Heart left ventricle (tissue), 16 donors: ENCODE results near the gene C3orf62. TPM values are rescaled to one million over a fixed set of nuclear protein-coding genes. Genes with fewer than 3 reads are reported as not detected.
A peak's percentile ranks its signal among the peaks of the same experiment; 100 is the strongest.

Experiments
- ATAC-seq, 4 donors: fragments of 200-7000 bp; cut with Tn5 transposase; one replicate each; pipeline ENCODE4 v1.9.1; 2020 to 2022; ENCODE audit warnings: moderate library complexity in 4 of 4, mild to moderate bottlenecking in 3 of 4, moderate number of reproducible peaks in 1 of 4
- DNase-seq, 5 donors: peaks; one replicate each; pipeline ENCODE4 v3.0.0-alpha.2; 2020
- H3K27ac ChIP-seq, 12 donors: fragments of 200-600 bp; sonication (generic) in 4 of 12; one replicate each; pipeline versions ENCODE4 v1.5.0 to v1.8.0; 2016 to 2022; ENCODE audit warnings: mild to moderate bottlenecking in 2 of 12
- H3K27me3 ChIP-seq, 9 donors: fragments of 200-600 bp; sonication (generic) in 2 of 9; one replicate each; pipeline versions ENCODE4 v1.5.1 to v1.8.0; 2016 to 2022; ENCODE audit warnings: mild to moderate bottlenecking in 3 of 9
- H3K36me3 ChIP-seq, 9 donors: fragments of 200-600 bp; sonication (generic) in 2 of 9; one replicate each; pipeline versions ENCODE4 v1.5.0 to v1.8.0; 2018 to 2022; ENCODE audit warnings: mild to moderate bottlenecking in 2 of 9
- H3K4me1 ChIP-seq, 12 donors: fragments of 200-600 bp; sonication (generic) in 4 of 12; one replicate each; pipeline versions ENCODE4 v1.5.0 to v1.8.0; 2016 to 2022; ENCODE audit warnings: mild to moderate bottlenecking in 3 of 12
- H3K4me3 ChIP-seq, 12 donors: fragments of 200-600 bp; sonication (generic) in 4 of 12; one replicate each; pipeline versions ENCODE4 v1.5.0 to v1.8.0; 2017 to 2022; ENCODE audit warnings: mild to moderate bottlenecking in 9 of 12, moderate library complexity in 4 of 12
- H3K9me3 ChIP-seq, 12 donors: fragments of 200-600 bp; sonication (generic) in 4 of 12; one replicate each; pipeline versions ENCODE4 v1.5.0 to v1.8.0; 2016 to 2022; ENCODE audit warnings: mild to moderate bottlenecking in 1 of 12
- POLR2A ChIP-seq, 2 donors: fragments of 450-650 bp; IDR thresholded peaks; one replicate each; pipeline ENCODE4 v1.6.1; 2017; ENCODE audit warnings: antibody characterized with exemption in 2 of 2, mild to moderate bottlenecking in 2 of 2, moderate library complexity in 2 of 2
- WGBS, 4 donors: extraction: QIAGEN DNeasy Blood & Tissue Kit in 2 of 4; methylation state at CpG; one replicate each; pipeline versions ENCODE4 v1.1.5 to v1.1.7; 2013 to 2018; 5-methylcytosine and 5-hydroxymethylcytosine counted together
- intact Hi-C, 10 donors: fragments of 100-400 bp; cut with DNase I; formaldehyde crosslinking; loops; one replicate each; pipeline versions ENCODE4 v1.11.1 to v1.14.2; 2022
- polyA plus RNA-seq, 2 donors: library from polyadenylated mRNA; stranded (reverse); fragments of 200-250 nt; gene quantifications; one replicate each; pipeline ENCODE4 v1.2.3, GENCODE V29; 2013
- total RNA-seq, 9 donors: library from RNA; depleted of rRNA in 2 of 9; stranded (reverse); fragments of >200 nt in 2 of 9; fragmentation: NEBNext Ultra II Directional in 3 of 9; extraction: Animal tissue kit (Norgen Biotek cat#: 25700) in 3 of 9; gene quantifications; one replicate each; pipeline versions ENCODE4 v1.1.0 to v1.2.4, GENCODE V29; 2016 to 2023
- TF ChIP-seq, protein P1 (sequence below), 12 donors: fragments of 200-600 bp; sonication (generic) in 4 of 12; IDR thresholded peaks; one replicate each; pipeline versions ENCODE4 v1.5.0 to v1.8.0; 2018 to 2022; ENCODE audit warnings: antibody characterized with exemption in 12 of 12, mild to moderate bottlenecking in 5 of 12
- donor health status: ischemic (EF 13 %, LVEDD 7.1; RV severe dilation, severe dysfunction).
- donor health status: healthy with polysubstance abuse.
- donor health status: DM: no; HTN: yes; CAD: no.
- donor health status: DM: no; HTN: no; CAD: no.
- donor health status: ischemic (EF 25% LVEDD 6.9; RV normal size, moderate dysfunction).
- donor health status: ischemic (EF 25% LVEDD 5.7; RV mildly dilated, moderate dysfunction).
- donor health status: healthy.
- donor health status: DM: yes; HTN: yes; CAD: no.
- donor health status: ischemic (EF 35%, LVEDD 5.7; RV mildly dilated, moderate dysfunction).
- donor health status: nonischemic (EF 11% LVEDD 7.7; RV severe dilation, severe dysfunction).
- donor health status: DM: yes; HTN: yes; CAD: no.
- donor health status: PGD.
- donor health status: ischemic (EF 29% LVEDD 5.4; RV normal size, mild dysfunction).
- donor health status: nonischemic (EF 23%, LVEDD 6.1; RV moderate dilation, normal function).

The C3orf62 gene
- total and polyA plus RNA-seq, 11 donors, result 1.3 to 5.6 (median 2.9) TPM

DNA sequence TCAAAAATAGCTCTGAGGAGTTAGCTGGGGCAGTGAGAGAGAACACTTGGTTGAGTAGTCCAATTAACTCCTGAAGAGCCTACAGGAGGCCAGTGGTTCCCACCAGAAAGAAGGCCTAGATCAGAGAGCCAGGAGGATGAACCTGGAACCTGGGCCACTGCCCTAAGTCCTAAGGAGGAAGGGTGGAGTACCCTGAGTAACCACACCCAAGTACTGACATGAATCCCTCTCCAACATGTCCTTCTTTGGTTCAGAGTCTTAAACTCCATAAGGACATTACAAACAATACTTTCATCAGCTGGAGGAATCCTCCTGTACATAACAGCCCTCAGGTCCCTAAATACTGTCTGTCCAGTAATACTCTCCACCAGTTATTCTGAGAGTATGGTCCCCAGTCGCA is 25.6 kb upstream of the C3orf62 start:
- no peak for ATAC-seq
- TF ChIP-seq, protein P1, sequence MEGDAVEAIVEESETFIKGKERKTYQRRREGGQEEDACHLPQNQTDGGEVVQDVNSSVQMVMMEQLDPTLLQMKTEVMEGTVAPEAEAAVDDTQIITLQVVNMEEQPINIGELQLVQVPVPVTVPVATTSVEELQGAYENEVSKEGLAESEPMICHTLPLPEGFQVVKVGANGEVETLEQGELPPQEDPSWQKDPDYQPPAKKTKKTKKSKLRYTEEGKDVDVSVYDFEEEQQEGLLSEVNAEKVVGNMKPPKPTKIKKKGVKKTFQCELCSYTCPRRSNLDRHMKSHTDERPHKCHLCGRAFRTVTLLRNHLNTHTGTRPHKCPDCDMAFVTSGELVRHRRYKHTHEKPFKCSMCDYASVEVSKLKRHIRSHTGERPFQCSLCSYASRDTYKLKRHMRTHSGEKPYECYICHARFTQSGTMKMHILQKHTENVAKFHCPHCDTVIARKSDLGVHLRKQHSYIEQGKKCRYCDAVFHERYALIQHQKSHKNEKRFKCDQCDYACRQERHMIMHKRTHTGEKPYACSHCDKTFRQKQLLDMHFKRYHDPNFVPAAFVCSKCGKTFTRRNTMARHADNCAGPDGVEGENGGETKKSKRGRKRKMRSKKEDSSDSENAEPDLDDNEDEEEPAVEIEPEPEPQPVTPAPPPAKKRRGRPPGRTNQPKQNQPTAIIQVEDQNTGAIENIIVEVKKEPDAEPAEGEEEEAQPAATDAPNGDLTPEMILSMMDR (IDR thresholded peaks at IDR 0.05), result no peak
- no peak for TF ChIP-seq POLR2A (IDR thresholded peaks at IDR 0.05)
- Histone ChIP-seq H3K36me3 (peaks cover 7 to 100% (median 97%) of the 10 kb centered on the region in 9 donors), H3K27me3 (no peaks in the 10 kb centered on the region), H3K9me3 (no peaks in the 10 kb centered on the region), H3K4me3 (no peak overlapping the region), H3K27ac (no peak overlapping the region), H3K4me1 (peaks cover 0 to 9% (median 2%) of the 10 kb centered on the region in 12 donors)
- WGBS, 4 donors, result 90 to 95% (median 92%) methylated on average over 1 of the region's 1 CpG
- DNase-seq, result no peak
- intact Hi-C loops, result loop anchor here in 1 of 10 donors (5.0 kb wide), 1 partner anchor 35 kb away; no protein-coding TSS in a partner anchor

DNA sequence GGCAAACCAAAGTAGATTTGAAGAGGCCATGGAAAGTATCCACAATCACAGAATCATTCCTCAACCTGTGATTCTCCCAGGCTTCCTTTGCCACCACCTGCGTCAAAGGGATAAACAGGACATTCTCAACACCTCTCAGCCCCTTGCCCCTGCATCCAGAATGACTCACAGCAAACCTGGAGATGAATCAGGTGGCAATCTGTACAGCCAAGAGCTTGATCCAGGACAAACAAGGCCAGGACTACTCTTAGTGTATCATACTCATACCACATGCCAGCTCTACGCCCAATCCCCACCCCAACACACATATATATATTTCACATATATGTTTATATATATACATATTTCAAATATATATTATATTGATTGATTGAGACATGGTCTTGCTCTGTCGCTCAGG is 23.6 kb upstream of the C3orf62 start:
- Histone ChIP-seq H3K27ac (no peak overlapping the region), H3K9me3 (no peaks in the 10 kb centered on the region), H3K4me1 (peaks cover 7 to 26% (median 18%) of the 10 kb centered on the region in 12 donors), H3K36me3 (peaks cover 7 to 100% (median 90%) of the 10 kb centered on the region in 9 donors), H3K27me3 (no peaks in the 10 kb centered on the region), H3K4me3 (no peak overlapping the region)
- 94 to 97% (median 96%) methylated on average over 3 of the region's 3 CpGs for WGBS, 4 donors
- no peak for ATAC-seq
- TF ChIP-seq POLR2A (IDR thresholded peaks at IDR 0.05), result no peak
- TF ChIP-seq, protein P1 (IDR thresholded peaks at IDR 0.05), result no peak
- DNase-seq, result no peak
- intact Hi-C loops, result loop anchor here in 1 of 10 donors (5.0 kb wide), 1 partner anchor 37 kb away; no protein-coding TSS in a partner anchor

DNA sequence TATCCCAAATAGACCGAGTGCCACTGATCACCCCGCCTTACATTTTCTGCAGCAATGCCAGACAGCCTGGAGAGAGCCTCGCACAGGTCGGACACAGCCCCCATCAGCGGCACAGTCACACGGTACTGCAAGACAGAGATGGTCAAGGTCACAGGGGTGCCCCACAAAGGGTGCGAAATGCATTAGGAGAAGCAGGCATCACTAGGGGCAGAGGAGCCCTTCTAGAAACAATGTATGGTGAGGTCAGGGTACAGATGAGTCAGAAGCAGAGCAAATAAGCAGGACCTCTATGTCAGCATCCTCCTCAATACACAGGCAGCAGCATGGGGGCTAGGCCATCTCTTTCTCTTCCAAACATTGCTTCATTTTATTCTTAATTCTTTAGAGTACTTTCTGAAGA is 21.5 kb upstream of the C3orf62 start:
- no peak for TF ChIP-seq POLR2A (IDR thresholded peaks at IDR 0.05)
- TF ChIP-seq, protein P1 (IDR thresholded peaks at IDR 0.05), result no peak
- H3K4me3 ChIP-seq, result no peak overlapping the region
- peaks cover 7 to 26% (median 19%) of the 10 kb centered on the region in 12 donors for H3K4me1 ChIP-seq
- H3K9me3 ChIP-seq, result no peaks in the 10 kb centered on the region
- DNase-seq, result no peak
- H3K36me3 ChIP-seq, result peaks cover 7 to 100% (median 90%) of the 10 kb centered on the region in 9 donors
- 84 to 92% (median 88%) methylated on average over 7 of the region's 7 CpGs for WGBS, 4 donors
- H3K27me3 ChIP-seq, result no peaks in the 10 kb centered on the region
- intact Hi-C loops, result loop anchor here in 8 of 10 donors (5.0 kb wide), 2 partner anchors 126 to 149 kb away; partner anchors contain the start of gene KLHDC8B (in 5 of the 8)
- H3K27ac ChIP-seq, result peak overlapping the region in 3 of 12 donors; percentile 82 to 87 (median 84)
- ATAC-seq, result no peak

DNA sequence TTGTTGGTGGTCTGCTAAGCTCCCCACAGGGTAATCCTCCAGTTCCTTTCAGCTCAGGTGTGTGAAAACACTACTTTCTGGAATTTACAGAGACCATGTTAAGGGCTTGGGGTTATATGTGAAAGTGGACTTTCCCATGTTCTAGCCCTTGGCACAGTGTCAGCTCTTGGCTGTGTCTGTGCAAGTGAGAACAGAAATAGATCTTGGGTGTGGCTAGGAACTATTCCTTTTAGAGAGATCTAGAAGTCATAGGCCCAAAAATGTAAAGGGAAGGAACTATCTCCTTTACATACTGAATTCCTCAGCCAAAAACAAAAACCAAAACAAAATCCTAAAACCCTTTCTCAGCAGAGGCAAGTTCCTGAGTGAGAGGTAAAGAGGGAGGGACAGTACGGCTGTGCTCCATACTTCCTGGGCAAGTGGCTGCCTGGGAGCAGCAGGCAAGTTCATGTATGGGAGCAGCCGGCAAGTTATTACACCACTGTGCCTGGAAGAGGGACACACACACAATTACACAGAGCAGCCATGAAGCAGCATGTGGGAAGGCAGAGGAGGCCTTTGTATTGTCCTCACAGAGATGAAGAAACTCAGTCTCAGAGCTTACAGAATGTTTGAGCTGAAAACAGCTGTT is 19.9 kb upstream of the C3orf62 start:
- intact Hi-C loops, result loop anchor here in 8 of 10 donors (5.0 kb wide), 2 partner anchors 125 to 150 kb away; partner anchors contain the start of gene KLHDC8B (in 5 of the 8)

More for the DNA sequence above, 19.9 kb upstream of the C3orf62 start:
- ATAC-seq (peak; percentile 77 to 89 (median 87)), DNase-seq (peak in 4 of 5 donors; percentile 78 to 85 (median 78))
- Histone ChIP-seq H3K27me3 (no peaks in the 10 kb centered on the region), H3K4me1 (peaks cover 7 to 24% (median 19%) of the 10 kb centered on the region in 12 donors), H3K4me3 (no peak overlapping the region), H3K9me3 (no peaks in the 10 kb centered on the region), H3K36me3 (peaks cover 7 to 100% (median 90%) of the 10 kb centered on the region in 9 donors), H3K27ac (peak overlapping the region; percentile 65 to 87 (median 81))
- WGBS, 4 donors, result 8 to 31% (median 20%) methylated on average over 2 of the region's 2 CpGs
- TF ChIP-seq POLR2A (IDR thresholded peaks at IDR 0.05), result no peak
- TF ChIP-seq, protein P1 (IDR thresholded peaks at IDR 0.05), result no peak
